H1 (cell line): ENCODE results near the gene SLC12A8.
A peak's percentile ranks its signal among the peaks of the same experiment; 100 is the strongest.

Source experiments
- ASH2L ChIP-seq: fragments of 200-600, 300-600 bp; sonication (generic); IDR thresholded peaks from one replicate; pipeline ENCODE4 v1.7.1; 2017; ENCODE audit warnings: low read length
- ATF3 ChIP-seq: IDR thresholded peaks from 2 replicates; pipeline ENCODE4 v1.6.1; 2011; ENCODE audit warnings: low read depth, mild to moderate bottlenecking, low read length; ENCODE audit not compliant: insufficient read depth
- CREB1 ChIP-seq: IDR thresholded peaks from 2 replicates; pipeline ENCODE4 v1.6.1; 2012; ENCODE audit warnings: inconsistent platforms
- CTCF ChIP-seq, 3 experiments: IDR thresholded peaks; 1 replicate in 2 of 3; 2 replicates in 1 of 3; pipeline versions ENCODE4 v1.5.1 to v1.6.1; 2011; ENCODE audit warnings: low read length in 3 of 3, mild to moderate bottlenecking in 3 of 3, inconsistent platforms in 2 of 3, low read depth in 1 of 3, moderate library complexity in 1 of 3; ENCODE audit not compliant: insufficient read depth in 1 of 3; ENCODE audit errors: control extremely low read depth in 1 of 3
- EGR1 ChIP-seq: IDR thresholded peaks from 2 replicates; pipeline ENCODE4 v1.6.1; 2011; ENCODE audit warnings: low read depth, low read length, borderline replicate concordance
- EP300 ChIP-seq, 2 experiments: IDR thresholded peaks; 1 replicate in 1 of 2; 2 replicates in 1 of 2; pipeline ENCODE4 v1.6.1; 2011 to 2012; ENCODE audit warnings: low read depth in 2 of 2, low read length in 2 of 2, mild to moderate bottlenecking in 2 of 2, borderline replicate concordance in 1 of 2, inconsistent platforms in 1 of 2, moderate library complexity in 1 of 2
- JUND ChIP-seq: IDR thresholded peaks from 2 replicates; pipeline ENCODE4 v1.6.1; 2011; ENCODE audit warnings: mild to moderate bottlenecking, improper control_type of control experiment, low read length
- POLR2A ChIP-seq, 2 experiments: IDR thresholded peaks; 1 replicate in 1 of 2; 2 replicates in 1 of 2; pipeline ENCODE4 v1.6.1; 2011; ENCODE audit warnings: low read depth in 2 of 2, low read length in 2 of 2, mild to moderate bottlenecking in 2 of 2; ENCODE audit errors: control extremely low read depth in 1 of 2
- POLR2AphosphoS5 ChIP-seq: IDR thresholded peaks from 2 replicates; pipeline ENCODE4 v1.6.1; 2011; ENCODE audit warnings: low read depth, low read length
- SIN3A ChIP-seq, 2 experiments: IDR thresholded peaks in 1 of 2; conservative IDR thresholded peaks in 1 of 2; 2 replicates each; pipeline ENCODE4 v1.6.1; 2011 to 2012; ENCODE audit warnings: low read length in 2 of 2, improper control_type of control experiment in 1 of 2, low read depth in 1 of 2, mild to moderate bottlenecking in 1 of 2
- TAF1 ChIP-seq: IDR thresholded peaks from 2 replicates; pipeline ENCODE4 v1.6.1; 2011; ENCODE audit warnings: mild to moderate bottlenecking, low read depth, low read length

- TF ChIP-seq ATF3: 0 out of 2 replicates have a peak, but pooled peaks have one; percentile 18
- peak; percentile 60 to 93 (median 71) for TF ChIP-seq CTCF (IDR thresholded peaks at IDR 0.05; ENCODE audit: control extremely low read depth in 1 of 3, insufficient read depth in 1 of 3, low read depth in 1 of 3, low read length in 3 of 3)
- no peak for TF ChIP-seq POLR2A (IDR thresholded peaks at IDR 0.05; ENCODE audit: control extremely low read depth in 1 of 2, low read depth in 2 of 2, low read length in 2 of 2)
- no peak for TF ChIP-seq EP300 (IDR thresholded peaks at IDR 0.05; ENCODE audit: borderline replicate concordance in 1 of 2, low read depth in 2 of 2, low read length in 2 of 2)
- TF ChIP-seq CREB1: no peak
- TF ChIP-seq JUND: no peak
- no peak for TF ChIP-seq SIN3A (conservative IDR thresholded peaks at IDR 0.05 in 1 of 2, IDR thresholded peaks at IDR 0.05 in 1 of 2; ENCODE audit: low read depth in 1 of 2, low read length in 2 of 2)
- TF ChIP-seq ASH2L: no peak
- no peak for TF ChIP-seq EGR1
- no peak for TF ChIP-seq POLR2AphosphoS5
- no peak for TF ChIP-seq TAF1
Measured at GRCh38 chr3:125150525-125151441, 61.8 kb downstream of the SLC12A8 start.
